SK-N-SH (cell line): ENCODE results near the gene IER2.

Experiments used
- CHD2 ChIP-seq: fragments of 150-350 bp; IDR thresholded peaks from 2 replicates; pipeline ENCODE4 v1.6.1; 2018; ENCODE audit warnings: low read length; ENCODE audit not compliant: partially characterized antibody
- CTCF ChIP-seq: fragments of 200-600 bp; sonication (generic); IDR thresholded peaks from 2 replicates; pipeline ENCODE4 v1.6.1; 2017; ENCODE audit warnings: antibody characterized with exemption, mild to moderate bottlenecking, moderate library complexity
- GABPA ChIP-seq: IDR thresholded peaks from 2 replicates; pipeline ENCODE4 v1.4.0; 2012; ENCODE audit warnings: low read depth, mild to moderate bottlenecking
- MEF2A ChIP-seq: IDR thresholded peaks from 2 replicates; pipeline ENCODE4 v1.4.0; 2012; ENCODE audit warnings: low read depth, borderline replicate concordance
- RFX5 ChIP-seq: IDR thresholded peaks from 2 replicates; pipeline ENCODE4 v1.6.1; 2012; ENCODE audit warnings: mild to moderate bottlenecking, improper control_type of control experiment, low read length
- TAF1 ChIP-seq: IDR thresholded peaks from 2 replicates; pipeline ENCODE4 v1.6.1; 2012; ENCODE audit warnings: low read depth, mild to moderate bottlenecking, low read length, moderate library complexity, borderline replicate concordance
- ZBTB33 ChIP-seq: IDR thresholded peaks from 2 replicates; pipeline ENCODE4 v1.4.0; 2012; ENCODE audit warnings: low read depth, borderline replicate concordance

GRCh38 chr19:13117772-13118423 is 32.3 kb upstream of the IER2 start, which contains the start of gene NACC1:
- TF ChIP-seq ZBTB33, result no peak
- peak; percentile 32; the same call in 1 of the 2 replicates for TF ChIP-seq GABPA
- peak; percentile 50 for TF ChIP-seq CHD2
- TF ChIP-seq CTCF, result no peak
- no peak for TF ChIP-seq RFX5
- no peak for TF ChIP-seq MEF2A
- peak; percentile 88 for TF ChIP-seq TAF1
